ENCODE measurements around the gene RBMS1. TPM values are rescaled to one million over a fixed set of nuclear protein-coding genes. Genes with fewer than 3 reads are reported as not detected.

The RBMS1 gene
- total RNA-seq, 4 donors from 2014 or later = 133 to 180 (median 139) TPM

DNA sequence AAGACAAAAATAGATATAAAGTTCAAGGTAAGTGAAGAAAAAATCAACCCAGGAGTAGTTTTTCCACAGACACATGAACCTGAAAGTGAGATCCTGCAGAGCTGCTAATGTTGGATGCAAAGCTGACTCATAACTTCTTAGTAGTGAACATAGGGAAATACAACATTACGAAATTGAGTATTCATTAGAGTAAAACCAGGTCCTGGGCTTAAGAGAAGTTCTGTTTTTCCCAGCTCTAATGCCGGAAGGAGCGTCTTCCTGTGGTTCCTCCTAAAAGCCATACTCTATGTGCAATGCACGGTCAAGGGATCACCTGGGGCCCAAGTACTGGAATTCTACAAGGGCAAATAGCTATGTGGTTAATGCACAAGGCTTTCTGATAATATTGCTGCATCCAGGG, 141.7 kb downstream of the RBMS1 start:
- DNase-seq (ENCODE audit: low spot score) (no peak), ATAC-seq (ENCODE audit: low FRiP score) (peak; percentile 71)
- TF ChIP-seq, protein P1, sequence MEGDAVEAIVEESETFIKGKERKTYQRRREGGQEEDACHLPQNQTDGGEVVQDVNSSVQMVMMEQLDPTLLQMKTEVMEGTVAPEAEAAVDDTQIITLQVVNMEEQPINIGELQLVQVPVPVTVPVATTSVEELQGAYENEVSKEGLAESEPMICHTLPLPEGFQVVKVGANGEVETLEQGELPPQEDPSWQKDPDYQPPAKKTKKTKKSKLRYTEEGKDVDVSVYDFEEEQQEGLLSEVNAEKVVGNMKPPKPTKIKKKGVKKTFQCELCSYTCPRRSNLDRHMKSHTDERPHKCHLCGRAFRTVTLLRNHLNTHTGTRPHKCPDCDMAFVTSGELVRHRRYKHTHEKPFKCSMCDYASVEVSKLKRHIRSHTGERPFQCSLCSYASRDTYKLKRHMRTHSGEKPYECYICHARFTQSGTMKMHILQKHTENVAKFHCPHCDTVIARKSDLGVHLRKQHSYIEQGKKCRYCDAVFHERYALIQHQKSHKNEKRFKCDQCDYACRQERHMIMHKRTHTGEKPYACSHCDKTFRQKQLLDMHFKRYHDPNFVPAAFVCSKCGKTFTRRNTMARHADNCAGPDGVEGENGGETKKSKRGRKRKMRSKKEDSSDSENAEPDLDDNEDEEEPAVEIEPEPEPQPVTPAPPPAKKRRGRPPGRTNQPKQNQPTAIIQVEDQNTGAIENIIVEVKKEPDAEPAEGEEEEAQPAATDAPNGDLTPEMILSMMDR (IDR thresholded peaks at IDR 0.05) = no peak

DNA sequence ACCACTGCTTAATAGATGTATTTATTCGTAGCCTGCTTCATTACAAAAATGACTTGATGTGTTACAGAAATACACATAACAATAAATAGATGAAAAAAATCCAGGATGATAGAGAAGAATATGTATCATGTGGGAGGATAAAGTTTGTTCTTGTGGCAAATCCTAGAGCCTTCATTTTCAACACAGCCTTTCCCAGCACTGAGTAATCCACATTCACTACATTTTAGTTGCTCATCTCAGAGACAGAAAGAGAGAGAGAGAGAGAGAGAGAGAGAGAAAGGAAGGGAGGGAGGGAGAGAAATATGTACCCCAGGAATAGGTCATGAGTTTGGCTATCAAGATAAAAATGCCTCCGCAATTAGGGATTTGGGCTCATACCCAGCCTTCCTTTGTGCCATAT, 144.3 kb downstream of the RBMS1 start:
- DNase-seq (ENCODE audit: low spot score) (no peak), ATAC-seq (ENCODE audit: low FRiP score) (no peak)
- TF ChIP-seq, protein P1 (IDR thresholded peaks at IDR 0.05) = no peak

DNA sequence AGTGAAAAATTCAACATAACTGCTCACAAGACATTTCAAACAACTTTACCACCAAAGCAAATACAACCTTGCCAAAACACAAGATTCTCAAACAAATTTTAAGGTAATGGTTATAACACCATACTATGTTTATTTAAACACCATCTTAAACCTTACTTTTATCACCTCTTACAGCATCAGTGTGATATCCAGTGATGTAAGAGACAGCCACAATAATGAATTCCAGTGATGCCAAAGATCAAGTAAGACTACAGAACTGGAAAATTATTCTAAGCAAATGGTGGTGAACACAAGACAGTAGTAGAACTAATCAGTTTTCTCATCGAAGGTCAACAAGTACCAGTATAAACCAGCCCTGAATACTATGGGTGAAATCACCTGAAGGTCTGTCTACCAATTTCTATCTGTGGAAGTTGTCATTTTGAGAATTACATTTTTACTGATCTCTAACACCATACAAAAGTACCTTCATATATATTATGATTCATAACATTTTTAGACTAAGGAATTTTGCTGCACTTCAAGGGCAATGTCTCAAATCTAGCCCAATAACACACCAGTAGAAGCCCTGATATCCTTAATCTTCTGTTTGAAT, 146.2 kb downstream of the RBMS1 start:
- no peak for ATAC-seq (ENCODE audit: low FRiP score)
- no peak for DNase-seq (ENCODE audit: low spot score)
- TF ChIP-seq, protein P1 (IDR thresholded peaks at IDR 0.05) = no peak

DNA sequence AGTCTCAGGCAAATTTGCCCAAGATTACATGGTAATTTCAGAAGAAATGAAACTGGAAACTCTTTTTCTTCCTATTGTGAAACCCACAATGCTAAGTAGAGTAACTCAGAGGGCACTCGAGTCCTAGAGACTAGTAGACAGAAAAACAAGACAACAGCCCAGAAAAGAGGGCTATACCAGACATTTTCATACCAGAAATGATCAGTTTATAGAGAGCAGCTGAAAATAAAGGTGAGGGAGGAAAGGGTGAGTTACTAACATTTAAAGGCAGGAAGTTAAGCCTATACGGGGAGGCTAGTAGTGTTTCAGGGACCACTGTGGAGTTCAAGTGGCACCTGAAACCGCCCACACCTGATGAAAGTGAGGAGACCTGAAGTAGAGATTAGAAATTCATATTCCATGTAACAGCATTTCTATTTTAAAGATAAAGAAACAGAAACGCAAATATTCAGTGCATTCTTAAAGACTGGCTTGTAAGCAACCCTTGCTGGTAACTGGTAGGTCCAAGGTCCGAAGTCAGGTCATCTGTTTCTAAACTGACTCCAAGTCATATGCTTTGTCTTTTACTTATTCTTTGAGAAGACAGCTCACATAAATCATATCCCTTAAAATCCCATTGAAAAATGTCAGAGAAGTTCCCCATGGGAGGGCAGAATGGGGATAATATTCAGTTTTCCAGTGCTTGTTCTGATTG, 148.4 kb downstream of the RBMS1 start:
- no peak for ATAC-seq (ENCODE audit: low FRiP score)
- no peak for DNase-seq (ENCODE audit: low spot score)
- TF ChIP-seq, protein P1 (IDR thresholded peaks at IDR 0.05) = no peak

DNA sequence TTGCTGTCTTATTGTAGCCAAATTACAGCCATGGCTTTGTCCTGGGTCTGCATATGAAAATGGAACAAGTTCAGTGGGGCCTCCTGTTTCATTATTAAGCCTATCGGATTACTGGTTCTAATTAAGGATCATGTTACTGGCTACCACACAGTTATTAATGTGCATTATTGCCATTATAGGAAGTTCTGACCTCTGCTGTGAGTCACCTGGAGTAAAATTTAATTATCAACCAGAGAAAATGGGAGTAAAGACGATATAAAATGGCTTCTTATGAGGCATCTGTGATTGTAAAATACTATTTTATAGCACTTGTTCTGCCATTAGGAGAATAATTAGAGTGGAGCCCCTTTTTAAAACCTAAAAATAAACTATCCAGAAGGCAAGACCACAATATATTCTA, 150.2 kb downstream of the RBMS1 start:
- DNase-seq (ENCODE audit: low spot score) = no peak
- no peak for ATAC-seq (ENCODE audit: low FRiP score)
- TF ChIP-seq, protein P1 (IDR thresholded peaks at IDR 0.05) = no peak

DNA sequence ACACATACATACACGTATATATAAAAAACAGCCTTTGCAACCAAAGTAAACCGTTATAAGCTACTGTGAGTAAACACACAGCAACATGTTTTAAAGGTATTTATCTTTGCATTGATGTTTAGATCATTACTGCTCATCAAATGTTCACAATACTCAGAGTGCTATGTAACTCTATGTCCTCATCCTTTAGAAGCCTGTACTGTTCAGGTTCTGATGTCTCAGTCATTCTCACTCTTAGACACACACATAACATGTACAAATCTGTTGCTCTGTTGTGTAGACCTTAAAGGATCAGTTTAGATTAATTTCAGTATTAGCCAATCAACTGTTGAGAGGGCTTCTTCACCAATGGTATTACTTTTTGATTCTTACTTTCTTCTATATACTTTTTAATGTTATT, 153.9 kb downstream of the RBMS1 start:
- TF ChIP-seq, protein P1 (IDR thresholded peaks at IDR 0.05) = no peak
- DNase-seq (ENCODE audit: low spot score) (no peak), ATAC-seq (ENCODE audit: low FRiP score) (no peak)

Data from omental fat pad (tissue), 4 donors.